ENCODE data around the gene KCNIP1.

GRCh38 chr5:170589643-170590042 is 85.8 kb downstream of the KCNIP1 start:
- no peak for TF ChIP-seq CTCF (IDR thresholded peaks at IDR 0.05 in 8 of 11, conservative IDR thresholded peaks at IDR 0.05 in 3 of 11)
- TF ChIP-seq POLR2A (IDR thresholded peaks at IDR 0.05): no peak
- no peak for TF ChIP-seq POLR2AphosphoS5 (IDR thresholded peaks at IDR 0.05)
